Vagina (tissue), 2 donors: Measurements from ENCODE around the gene TLCD3A.

Source experiments
- POLR2A ChIP-seq, 2 donors: fragments of 450-650 bp; IDR thresholded peaks; one replicate each; pipeline ENCODE4 v1.6.1; 2017; ENCODE audit warnings: antibody characterized with exemption in 2 of 2, mild to moderate bottlenecking in 2 of 2, moderate library complexity in 2 of 2
- POLR2AphosphoS5 ChIP-seq, 2 donors: sonication (generic); formaldehyde crosslinking; IDR thresholded peaks; one replicate each; pipeline ENCODE4 v1.9.0; 2017; ENCODE audit warnings: antibody characterized with exemption in 2 of 2, mild to moderate bottlenecking in 2 of 2, low read depth in 1 of 2; ENCODE audit not compliant: insufficient read depth in 1 of 2

DNA sequence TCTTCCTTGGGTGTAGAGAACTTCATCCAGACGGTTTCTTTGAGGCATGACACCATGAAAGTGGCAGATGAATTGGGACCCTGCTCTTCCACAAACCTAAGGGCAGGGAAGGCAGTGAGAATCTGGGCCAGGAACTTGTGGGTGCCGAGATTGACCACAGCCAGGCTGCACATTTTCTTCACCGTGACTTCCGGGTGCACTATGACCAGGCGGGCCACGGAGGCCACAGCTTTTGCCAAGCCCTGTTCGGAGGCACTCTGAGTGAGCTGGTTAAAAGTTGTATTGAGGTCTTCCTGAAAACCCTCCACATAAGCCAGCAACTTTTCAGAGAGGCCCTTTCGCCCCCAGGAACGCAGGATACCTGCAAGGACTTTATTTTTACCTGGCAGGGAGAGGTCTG, 13.8 kb downstream of the TLCD3A start:
- TF ChIP-seq POLR2A (IDR thresholded peaks at IDR 0.05), result no peak
- TF ChIP-seq POLR2AphosphoS5 (IDR thresholded peaks at IDR 0.05; ENCODE audit: insufficient read depth in 1 of 2, low read depth in 1 of 2), result no peak
